T-helper 22 cell (primary cell): ENCODE data around the gene OR2AJ1.

ENCODE experiments used
- DNase-seq: peaks from one replicate; pipeline ENCODE4 v3.0.0-alpha.2; 2020; ENCODE audit warnings: low read depth

OR2AJ1 gene

DNA sequence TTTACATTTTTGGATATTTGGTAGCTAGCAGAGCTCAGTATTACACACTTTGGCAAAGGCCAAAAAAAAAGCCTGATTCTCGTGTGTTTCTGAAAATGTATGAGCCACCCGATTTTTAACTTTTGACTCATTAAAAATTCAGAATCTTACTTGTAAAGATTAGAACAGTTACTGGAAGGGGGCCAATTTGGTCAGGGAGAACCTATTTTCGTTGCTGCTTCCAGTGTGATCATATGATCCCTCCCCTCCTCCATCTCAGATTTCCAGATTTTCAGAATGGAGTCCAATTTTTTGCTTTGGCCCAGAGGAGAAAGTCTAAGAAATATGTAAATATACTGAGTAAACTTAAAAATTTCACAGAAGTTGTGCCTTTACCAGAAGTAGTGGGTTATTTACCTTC lies 37.1 kb downstream of the OR2AJ1 start:
- DNase-seq = no peak

DNA sequence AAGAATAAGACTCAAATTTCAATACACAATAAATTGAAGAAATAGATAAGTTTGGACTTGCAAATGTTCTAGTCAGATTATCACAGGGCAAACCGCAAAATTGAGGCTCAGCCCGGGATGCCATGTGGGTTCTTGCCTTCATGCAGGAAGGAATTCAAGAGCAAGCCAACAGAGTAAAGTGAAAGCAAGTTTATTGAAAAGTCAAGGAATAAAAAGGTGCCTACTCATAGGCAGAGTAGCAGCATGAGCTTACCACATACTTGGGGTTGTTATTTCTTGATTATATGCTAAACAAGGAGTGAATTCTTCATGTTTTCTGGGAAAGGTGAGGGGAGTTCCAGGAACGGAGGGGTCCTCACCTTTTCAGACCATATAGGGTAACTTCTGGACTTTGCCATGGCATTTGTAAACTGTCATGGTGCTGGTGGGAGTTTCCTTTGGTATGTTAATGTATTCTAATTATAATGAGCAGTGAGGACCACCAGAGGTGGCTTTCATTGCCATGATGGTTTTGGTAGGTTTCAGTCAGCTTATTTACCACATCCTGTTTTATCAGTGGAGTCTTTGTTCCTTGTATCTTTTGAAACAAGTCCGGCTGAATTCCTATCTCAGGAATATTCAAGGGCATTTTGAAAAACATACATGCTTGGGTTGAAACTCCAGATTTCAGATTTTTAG lies 38.4 kb downstream of the OR2AJ1 start:
- DNase-seq = no peak

DNA sequence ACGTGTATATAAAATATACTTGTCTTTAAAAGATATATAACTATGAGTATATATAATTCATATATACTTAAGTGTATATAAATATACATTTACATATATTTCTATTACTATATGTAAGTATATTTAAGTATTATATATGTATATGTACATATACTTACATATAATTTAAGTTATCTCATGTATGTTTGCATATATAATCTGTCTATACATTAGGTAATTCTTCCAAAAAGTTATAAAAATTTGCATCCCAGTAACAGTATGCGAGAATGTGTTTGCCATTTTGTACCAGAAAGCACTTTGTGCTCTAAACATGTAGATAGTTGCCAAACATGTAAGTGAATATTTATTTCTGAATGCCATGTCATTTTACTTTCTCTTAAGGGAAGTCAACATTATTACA lies 40.2 kb downstream of the OR2AJ1 start, which contains the start of gene OR2AK2:
Gene OR2AK2, plus strand, starts transcription at position 301 of the 400 bp plus-strand sequence. CDS start 144 bp downstream, outside the sequence.
- DNase-seq = no peak

DNA sequence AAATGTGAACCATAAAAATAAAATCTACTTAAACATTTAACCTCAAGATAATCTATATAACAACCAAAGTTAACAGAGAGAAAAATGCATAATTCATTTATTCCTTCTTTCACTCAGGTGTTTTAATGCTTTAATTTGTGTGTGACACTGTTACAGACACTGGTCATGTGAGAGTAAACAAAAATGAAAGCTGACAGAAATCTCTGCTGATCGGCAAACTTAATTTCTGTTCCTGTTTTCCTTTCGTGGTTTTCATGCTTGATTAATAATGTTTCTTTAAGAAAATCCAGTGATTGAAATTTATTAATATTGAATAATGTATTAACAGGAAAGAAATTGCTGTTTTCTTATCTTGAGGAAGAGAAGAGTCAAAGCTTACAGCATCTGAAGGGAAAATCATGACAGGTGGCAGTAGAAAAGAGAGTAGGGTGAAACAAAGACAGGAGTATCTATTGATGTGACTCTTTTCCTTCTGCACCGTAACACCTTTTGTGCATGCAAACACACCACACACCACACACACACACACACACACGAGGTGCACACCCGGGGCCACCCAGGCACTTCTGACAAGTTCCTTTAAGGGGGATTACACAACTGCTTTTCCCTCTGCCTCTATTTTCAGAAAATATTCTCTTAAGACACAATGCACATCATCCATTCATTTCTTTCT lies 42.0 kb downstream of the OR2AJ1 start:
- DNase-seq = no peak
